Stimulated activated naive B cell treated with anti-CD40 and anti-IgM and Interleukin-4, amounts not matched to agents 10 μg/mL and 1 μg/mL and 100 μg/mL, for 72 hours (primary cell): Measurements from ENCODE around the gene MAPK10.

Experiments used
- ATAC-seq, 2 donors: fragments of 150-1000 bp; cut with Tn5 transposase; replicated peaks; 2 replicates each; pipeline ENCODE4 v1.10.0; 2021; ENCODE audit warnings: moderate library complexity in 1 of 2
- DNase-seq: peaks from one replicate; pipeline ENCODE4 v3.0.0; 2021
- H3K27ac Mint-ChIP-seq: one replicate; pipeline ENCODE4 v1.8.0; 2022; ENCODE audit warnings: mild to moderate bottlenecking, mixed read lengths
- H3K27me3 Mint-ChIP-seq, 2 donors: one replicate each; pipeline ENCODE4 v1.8.0; 2022; ENCODE audit warnings: mixed read lengths in 2 of 2
- H3K36me3 Mint-ChIP-seq, 2 donors: one replicate each; pipeline ENCODE4 v1.8.0; 2022; ENCODE audit warnings: mixed read lengths in 2 of 2, mild to moderate bottlenecking in 1 of 2
- H3K4me1 Mint-ChIP-seq, 2 donors: one replicate each; pipeline ENCODE4 v1.8.0; 2022; ENCODE audit warnings: mixed read lengths in 2 of 2, mild to moderate bottlenecking in 1 of 2
- H3K4me3 Mint-ChIP-seq, 2 donors: one replicate each; pipeline ENCODE4 v1.8.0; 2022; ENCODE audit warnings: mild to moderate bottlenecking in 2 of 2, mixed read lengths in 2 of 2, moderate library complexity in 1 of 2
- H3K9me3 Mint-ChIP-seq, 2 donors: one replicate each; pipeline ENCODE4 v1.8.0; 2022; ENCODE audit warnings: mixed read lengths in 2 of 2, mild to moderate bottlenecking in 1 of 2

MAPK10 gene

DNA sequence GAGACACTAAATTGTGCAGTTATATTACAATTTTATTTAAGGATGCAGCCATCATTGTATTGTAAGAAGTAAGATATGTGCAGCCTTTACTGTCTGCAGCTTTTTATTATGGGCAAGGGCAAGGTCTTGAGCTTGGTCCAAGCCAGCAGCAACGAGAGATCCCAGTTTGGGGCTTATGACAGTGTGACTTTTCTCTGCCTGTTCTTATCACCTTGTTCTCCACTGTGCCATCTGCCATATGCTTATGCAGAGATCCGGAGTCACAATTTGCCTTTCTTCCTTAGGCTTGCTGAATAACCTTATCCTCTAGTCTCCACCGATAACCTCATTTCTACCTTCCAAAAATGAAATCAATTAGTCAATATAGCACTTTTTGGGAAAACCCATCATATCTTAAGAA, 30.4 kb downstream of the MAPK10 start:
- H3K4me3 Mint-ChIP-seq, result no peak overlapping the region
- H3K27ac Mint-ChIP-seq, result no peak overlapping the region
- no peak for DNase-seq
- no peaks in the 10 kb centered on the region for H3K36me3 Mint-ChIP-seq
- ATAC-seq, result no peak
- H3K4me1 Mint-ChIP-seq, result peaks cover 2 to 12% of the 10 kb centered on the region in 2 donors
- H3K9me3 Mint-ChIP-seq, result peaks cover 0 to 4% of the 10 kb centered on the region in 2 donors
- no peaks in the 10 kb centered on the region for H3K27me3 Mint-ChIP-seq

DNA sequence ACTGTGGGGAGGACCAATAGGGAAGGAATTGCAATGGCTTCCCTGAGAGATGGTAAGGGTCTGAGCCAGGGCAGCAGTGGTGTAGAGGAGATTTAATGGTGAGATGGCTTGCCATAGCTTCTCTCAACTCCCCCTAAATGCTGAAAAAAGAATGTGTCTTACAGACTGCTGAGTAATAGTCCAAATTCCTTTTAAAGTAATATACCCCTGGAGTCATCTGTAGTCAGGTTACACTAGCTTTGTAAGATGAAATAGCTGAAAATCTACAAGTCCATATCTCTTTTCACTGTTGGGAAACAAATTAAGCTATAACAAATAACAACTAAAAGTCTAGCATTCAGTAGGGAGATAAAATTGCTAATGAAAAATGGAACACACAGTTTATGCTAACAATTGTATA, 33.5 kb downstream of the MAPK10 start:
- Mint-ChIP-seq H3K27me3 (no peaks in the 10 kb centered on the region), H3K36me3 (no peaks in the 10 kb centered on the region), H3K4me1 (peaks cover 2 to 12% of the 10 kb centered on the region in 2 donors), H3K9me3 (peaks cover 0 to 4% of the 10 kb centered on the region in 2 donors), H3K4me3 (no peak overlapping the region), H3K27ac (no peak overlapping the region)
- no peak for DNase-seq
- ATAC-seq, result no peak

DNA sequence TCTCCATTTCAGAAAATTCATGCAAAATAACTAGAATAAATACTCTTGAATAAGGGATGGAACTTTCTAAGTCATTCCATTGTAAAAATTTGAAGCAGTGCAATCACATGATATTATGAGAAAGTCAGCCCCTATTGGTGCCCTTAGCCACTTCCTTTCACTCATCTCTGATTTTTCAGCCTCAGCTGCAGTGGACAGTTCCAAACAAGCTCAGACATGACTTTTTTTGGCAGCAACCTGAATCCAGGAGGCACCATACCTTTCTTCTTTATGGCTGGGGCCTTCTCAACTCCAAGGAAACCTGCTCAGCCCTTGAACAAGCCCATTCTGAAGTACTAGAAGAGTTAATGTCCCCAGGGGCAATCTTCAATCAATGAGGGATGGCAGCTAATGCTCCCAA, 40.5 kb downstream of the MAPK10 start:
- H3K4me3 Mint-ChIP-seq, result no peak overlapping the region
- no peak for ATAC-seq
- peaks cover 0 to 5% of the 10 kb centered on the region in 2 donors for H3K27me3 Mint-ChIP-seq
- no peak overlapping the region for H3K27ac Mint-ChIP-seq
- DNase-seq, result no peak
- no peaks in the 10 kb centered on the region for H3K36me3 Mint-ChIP-seq
- no peaks in the 10 kb centered on the region for H3K4me1 Mint-ChIP-seq
- no peaks in the 10 kb centered on the region for H3K9me3 Mint-ChIP-seq

DNA sequence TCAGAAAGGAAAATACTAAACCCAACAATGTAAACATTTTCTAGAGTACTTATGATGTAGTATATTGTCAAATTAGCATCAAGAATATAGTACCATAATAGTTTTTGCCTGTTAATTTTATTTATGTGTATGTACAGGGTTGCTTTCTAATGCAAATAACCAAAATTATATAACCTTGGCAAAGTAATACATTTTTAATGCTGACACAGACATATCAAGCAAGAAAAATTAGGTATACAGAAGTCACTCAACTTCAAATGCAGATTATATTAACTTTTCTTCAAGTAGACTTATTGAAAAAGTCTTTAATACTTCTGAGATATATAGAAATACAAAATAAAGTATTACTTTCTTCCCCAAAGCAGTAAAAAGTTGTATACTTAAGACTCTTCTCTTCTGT, 44.3 kb downstream of the MAPK10 start:
- H3K36me3 Mint-ChIP-seq, result no peaks in the 10 kb centered on the region
- H3K27ac Mint-ChIP-seq, result no peak overlapping the region

DNA sequence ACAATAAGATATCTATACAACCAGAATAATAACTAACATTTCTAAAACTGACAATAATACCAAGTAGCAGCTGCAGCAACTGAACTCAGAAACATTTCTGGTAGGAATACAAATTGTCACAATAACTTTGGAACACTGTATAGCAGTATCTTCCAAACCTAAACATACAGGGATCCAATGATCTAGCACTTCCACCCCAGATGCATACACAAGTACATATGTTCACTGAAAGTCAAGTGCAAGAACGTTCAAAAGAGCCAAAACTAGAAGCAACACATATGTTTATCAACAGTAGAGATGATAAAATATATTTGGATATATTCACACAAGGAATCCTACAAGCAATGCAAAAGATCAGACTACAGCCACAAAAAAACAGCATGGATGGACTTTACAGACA, 46.2 kb downstream of the MAPK10 start:
- ATAC-seq, result no peak
- no peak overlapping the region for H3K27ac Mint-ChIP-seq
- no peaks in the 10 kb centered on the region for H3K4me1 Mint-ChIP-seq

More for the DNA sequence above, 44.3 kb downstream of the MAPK10 start:
- H3K4me3 Mint-ChIP-seq, result no peak overlapping the region
- H3K9me3 Mint-ChIP-seq, result no peaks in the 10 kb centered on the region
- ATAC-seq (no peak), DNase-seq (no peak)
- H3K27me3 Mint-ChIP-seq, result peaks cover 0 to 5% of the 10 kb centered on the region in 2 donors
- no peaks in the 10 kb centered on the region for H3K4me1 Mint-ChIP-seq

DNA sequence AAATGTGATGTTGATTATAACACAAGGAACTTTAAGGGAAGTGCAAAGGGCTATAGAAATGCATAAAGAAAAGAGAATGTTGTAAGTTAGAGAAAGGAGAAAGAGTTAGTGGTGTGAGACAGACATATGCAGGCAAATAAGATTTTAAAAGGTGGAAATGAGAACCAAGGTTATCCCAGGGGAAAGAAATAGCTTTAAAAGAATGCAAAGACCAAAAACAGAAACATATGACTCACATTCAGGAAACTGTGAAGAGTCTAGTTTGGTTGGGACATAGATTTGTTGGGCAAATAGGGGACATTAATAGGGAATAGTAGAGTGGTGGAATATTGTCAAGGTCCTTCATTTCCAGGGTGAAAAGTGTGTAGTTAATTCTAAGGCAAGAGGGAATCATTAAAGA, 52.4 kb downstream of the MAPK10 start:
- DNase-seq (no peak), ATAC-seq (peak in 1 of 2 donors; percentile 29)
- no peaks in the 10 kb centered on the region for H3K9me3 Mint-ChIP-seq
- peaks cover 7% of the 10 kb centered on the region in 2 donors for H3K4me1 Mint-ChIP-seq
- H3K36me3 Mint-ChIP-seq, result no peaks in the 10 kb centered on the region
- H3K27ac Mint-ChIP-seq, result no peak overlapping the region
- no peak overlapping the region for H3K4me3 Mint-ChIP-seq
- no peaks in the 10 kb centered on the region for H3K27me3 Mint-ChIP-seq

More for the DNA sequence above, 46.2 kb downstream of the MAPK10 start:
- peaks cover 0 to 5% of the 10 kb centered on the region in 2 donors for H3K27me3 Mint-ChIP-seq
- no peaks in the 10 kb centered on the region for H3K9me3 Mint-ChIP-seq
- no peaks in the 10 kb centered on the region for H3K36me3 Mint-ChIP-seq
- H3K4me3 Mint-ChIP-seq, result no peak overlapping the region
- no peak for DNase-seq

DNA sequence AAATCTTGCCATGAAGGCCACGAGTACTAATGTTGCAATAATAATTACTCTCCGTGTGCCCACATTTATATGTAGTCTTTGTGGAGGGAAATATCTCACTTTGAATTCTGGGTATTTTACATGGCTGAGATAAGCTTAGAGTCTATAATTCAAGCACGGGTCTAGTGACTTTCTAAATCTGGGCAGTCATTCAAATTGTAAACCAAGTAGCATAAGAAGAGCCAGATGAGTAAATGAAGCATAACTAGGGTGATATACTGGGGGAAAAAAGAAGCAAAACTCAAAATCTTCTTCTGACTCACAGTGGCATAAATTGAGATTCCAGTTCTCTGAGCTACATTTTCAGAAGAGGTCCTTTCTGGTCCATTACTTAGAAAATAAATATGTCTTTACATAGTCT, 53.0 kb downstream of the MAPK10 start:
- H3K4me3 Mint-ChIP-seq, result no peak overlapping the region
- H3K9me3 Mint-ChIP-seq, result no peaks in the 10 kb centered on the region
- no peak overlapping the region for H3K27ac Mint-ChIP-seq
- H3K27me3 Mint-ChIP-seq, result no peaks in the 10 kb centered on the region
- no peaks in the 10 kb centered on the region for H3K36me3 Mint-ChIP-seq
- DNase-seq (no peak), ATAC-seq (no peak)
- peaks cover 7% of the 10 kb centered on the region in 2 donors for H3K4me1 Mint-ChIP-seq

DNA sequence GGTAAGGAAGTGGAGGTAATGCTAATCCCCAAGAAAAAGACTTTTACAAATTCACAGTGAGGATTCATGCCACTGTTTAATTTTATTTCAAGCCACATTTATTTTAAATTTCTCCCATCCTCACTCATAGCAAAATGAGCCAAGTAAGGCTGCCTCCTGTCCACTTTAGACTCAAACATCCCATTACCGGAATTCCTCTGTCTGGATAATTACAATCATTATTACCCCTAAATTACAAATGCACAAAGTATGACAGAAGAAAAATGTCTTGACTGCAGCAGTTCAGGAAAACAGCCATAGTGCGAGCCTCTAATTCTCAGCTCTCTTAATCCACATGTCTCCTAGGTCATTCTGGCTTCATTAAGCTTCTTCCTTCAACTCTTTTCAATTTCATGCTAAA, 57.0 kb downstream of the MAPK10 start:
- Mint-ChIP-seq H3K4me1 (peaks cover 7% of the 10 kb centered on the region in 2 donors), H3K4me3 (no peak overlapping the region), H3K36me3 (no peaks in the 10 kb centered on the region), H3K9me3 (no peaks in the 10 kb centered on the region), H3K27me3 (no peaks in the 10 kb centered on the region), H3K27ac (no peak overlapping the region)
- no peak for DNase-seq
- no peak for ATAC-seq

DNA sequence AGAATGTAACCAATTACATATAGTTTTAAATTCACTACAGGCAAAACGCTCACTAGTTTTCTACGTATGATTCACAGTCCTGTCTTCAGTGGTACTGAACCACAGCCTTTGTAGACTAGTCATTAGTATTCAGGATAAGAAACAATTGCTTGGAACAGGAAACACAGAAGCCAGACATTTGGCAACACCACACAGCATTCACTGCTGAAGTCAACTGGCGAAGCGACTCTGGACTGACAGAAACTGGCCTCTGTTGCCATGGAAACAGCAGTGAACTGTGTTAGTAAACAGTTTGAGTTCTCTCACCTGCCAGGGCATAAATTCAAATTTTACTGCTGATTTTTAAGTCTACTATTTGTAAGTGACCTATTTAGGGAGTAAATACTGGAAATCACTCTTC, 57.6 kb downstream of the MAPK10 start:
- ATAC-seq (no peak), DNase-seq (no peak)
- H3K9me3 Mint-ChIP-seq, result no peaks in the 10 kb centered on the region
- H3K4me1 Mint-ChIP-seq, result peaks cover 3% of the 10 kb centered on the region in 2 donors
- no peaks in the 10 kb centered on the region for H3K36me3 Mint-ChIP-seq
- H3K27ac Mint-ChIP-seq, result no peak overlapping the region
- no peak overlapping the region for H3K4me3 Mint-ChIP-seq
- H3K27me3 Mint-ChIP-seq, result no peaks in the 10 kb centered on the region

DNA sequence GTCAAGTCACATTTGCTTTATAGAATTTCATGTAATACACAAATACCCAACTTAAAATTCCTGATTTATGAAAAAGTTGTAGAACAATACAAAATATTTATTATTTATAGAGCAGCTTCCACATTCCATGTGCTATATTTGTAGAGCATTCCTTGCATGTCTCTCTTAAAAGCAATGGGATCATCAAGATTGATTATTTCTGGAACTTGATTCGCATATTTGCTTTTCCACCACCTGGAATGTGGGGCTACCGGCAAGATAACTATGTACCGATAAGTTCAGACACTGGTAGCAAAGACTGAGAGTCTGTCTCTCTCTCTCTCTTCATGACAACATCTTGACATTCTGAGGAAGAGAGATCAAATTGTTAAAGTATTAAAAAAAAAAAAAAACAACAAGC, 59.3 kb downstream of the MAPK10 start:
- DNase-seq (no peak), ATAC-seq (no peak)
- no peaks in the 10 kb centered on the region for H3K4me1 Mint-ChIP-seq
- no peaks in the 10 kb centered on the region for H3K36me3 Mint-ChIP-seq
- H3K27me3 Mint-ChIP-seq, result no peaks in the 10 kb centered on the region
- H3K9me3 Mint-ChIP-seq, result no peaks in the 10 kb centered on the region
- H3K4me3 Mint-ChIP-seq, result no peak overlapping the region
- no peak overlapping the region for H3K27ac Mint-ChIP-seq

DNA sequence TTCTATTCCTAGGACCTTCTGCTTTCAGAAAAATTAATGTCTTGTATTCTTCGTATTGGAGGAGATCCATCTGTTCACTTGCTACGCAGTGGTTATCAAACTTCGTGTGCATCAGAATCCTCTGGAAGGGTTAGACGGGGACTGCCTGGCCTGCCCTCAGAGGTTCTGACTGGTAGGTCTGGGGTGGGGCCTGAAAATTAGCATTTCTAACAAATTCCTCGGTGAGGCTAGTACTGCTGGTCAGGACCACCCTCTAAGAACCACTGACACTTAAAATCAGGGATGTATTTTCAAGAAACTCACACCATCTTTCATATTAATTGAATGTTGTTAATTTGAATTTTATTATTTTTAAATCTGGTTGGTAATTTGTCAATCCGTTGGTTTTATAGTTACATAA, 63.0 kb downstream of the MAPK10 start:
- Mint-ChIP-seq H3K27me3 (no peaks in the 10 kb centered on the region), H3K9me3 (no peaks in the 10 kb centered on the region), H3K36me3 (no peaks in the 10 kb centered on the region), H3K4me1 (no peaks in the 10 kb centered on the region), H3K27ac (no peak overlapping the region), H3K4me3 (no peak overlapping the region)
- ATAC-seq (no peak), DNase-seq (no peak)

DNA sequence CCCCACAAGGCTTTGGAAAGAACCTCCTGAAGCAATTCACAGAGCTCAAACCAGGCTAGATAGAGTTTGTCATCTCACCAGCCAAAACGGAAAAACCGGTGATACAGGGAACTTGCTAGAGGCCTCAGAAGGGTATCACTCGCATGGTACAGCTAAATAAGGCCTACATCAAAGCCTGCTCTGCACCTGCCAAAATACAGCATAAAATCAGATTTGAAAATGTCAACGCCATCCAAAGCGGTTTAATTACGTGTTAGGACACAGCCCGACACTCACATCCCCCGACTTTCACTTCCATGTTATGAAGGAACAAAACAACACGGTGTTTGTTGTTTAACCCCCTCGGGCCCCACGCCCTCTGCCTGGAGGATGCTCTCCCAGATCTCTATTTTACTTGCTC, 65.0 kb downstream of the MAPK10 start:
- H3K27me3 Mint-ChIP-seq, result no peaks in the 10 kb centered on the region
- H3K9me3 Mint-ChIP-seq, result no peaks in the 10 kb centered on the region
- ATAC-seq (no peak), DNase-seq (no peak)
- no peaks in the 10 kb centered on the region for H3K4me1 Mint-ChIP-seq
- no peak overlapping the region for H3K4me3 Mint-ChIP-seq
- H3K27ac Mint-ChIP-seq, result no peak overlapping the region
- H3K36me3 Mint-ChIP-seq, result no peaks in the 10 kb centered on the region

DNA sequence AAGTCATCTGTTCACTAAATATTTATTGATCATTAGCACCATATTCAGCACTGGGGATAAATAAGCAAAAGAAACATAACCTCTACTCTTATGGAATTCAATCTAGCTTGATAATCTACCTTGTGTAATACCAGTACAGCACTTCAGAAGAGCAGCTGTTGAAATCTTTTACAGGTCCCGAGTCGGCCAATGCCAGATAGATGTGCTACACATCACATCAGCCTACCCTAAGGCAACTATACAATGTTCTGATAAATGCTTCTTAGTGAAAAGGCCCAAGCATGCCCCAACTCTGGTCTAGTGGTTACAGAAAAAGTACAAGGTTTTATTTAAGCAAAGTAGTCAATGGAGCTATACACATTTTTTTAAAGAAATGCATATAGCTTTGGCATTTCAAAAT, 68.7 kb downstream of the MAPK10 start:
- Mint-ChIP-seq H3K27me3 (no peaks in the 10 kb centered on the region), H3K27ac (no peak overlapping the region), H3K36me3 (no peaks in the 10 kb centered on the region), H3K4me3 (no peak overlapping the region), H3K4me1 (no peaks in the 10 kb centered on the region), H3K9me3 (no peaks in the 10 kb centered on the region)
- DNase-seq (no peak), ATAC-seq (no peak)

DNA sequence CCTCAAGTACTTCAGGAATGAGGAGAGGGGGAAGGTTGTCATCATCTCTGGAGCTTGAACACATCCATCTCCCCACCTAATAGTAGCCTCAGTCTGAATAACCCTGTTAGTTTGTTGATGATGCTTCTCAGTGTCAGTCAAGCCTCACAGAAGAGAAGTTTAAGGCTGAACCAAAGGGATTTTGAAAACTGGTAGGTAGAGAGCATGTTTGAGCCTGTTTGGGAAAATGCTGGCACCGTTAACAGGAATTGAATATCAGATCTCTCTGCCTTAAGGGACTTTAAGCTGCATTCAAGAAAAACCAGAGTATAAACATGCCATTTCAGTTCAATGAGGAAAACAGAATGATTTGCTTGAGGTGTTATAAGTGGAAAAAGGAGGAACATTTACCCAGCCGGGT, 73.1 kb downstream of the MAPK10 start:
- Mint-ChIP-seq H3K4me3 (no peak overlapping the region), H3K27ac (no peak overlapping the region), H3K27me3 (peaks cover 0 to 7% of the 10 kb centered on the region in 2 donors), H3K9me3 (no peaks in the 10 kb centered on the region), H3K36me3 (no peaks in the 10 kb centered on the region), H3K4me1 (no peaks in the 10 kb centered on the region)
- no peak for DNase-seq
- no peak for ATAC-seq

DNA sequence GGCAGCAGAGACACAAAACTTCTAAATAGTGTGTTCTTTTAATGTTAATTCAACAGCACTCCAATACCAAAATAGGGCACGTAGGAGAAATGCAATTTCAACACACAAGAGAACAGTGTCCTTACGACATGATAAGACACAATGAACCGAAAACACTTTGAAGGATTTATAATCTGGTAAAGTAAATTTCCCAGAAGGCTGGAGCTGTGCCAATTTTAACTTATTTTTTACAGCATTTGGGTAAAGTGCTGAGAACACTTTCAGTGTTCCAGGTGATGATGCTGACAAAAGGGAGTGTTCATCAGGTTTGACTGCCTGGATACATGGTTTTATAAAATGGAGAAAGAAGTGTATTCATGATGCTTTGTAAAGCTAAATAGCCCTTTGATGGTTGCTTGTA, 76.5 kb downstream of the MAPK10 start:
- peaks cover 0 to 3% of the 10 kb centered on the region in 2 donors for H3K4me1 Mint-ChIP-seq
- peaks cover 4 to 7% of the 10 kb centered on the region in 2 donors for H3K27me3 Mint-ChIP-seq
- H3K4me3 Mint-ChIP-seq, result no peak overlapping the region
- H3K27ac Mint-ChIP-seq, result no peak overlapping the region
- ATAC-seq, result no peak
- no peak for DNase-seq
- no peaks in the 10 kb centered on the region for H3K36me3 Mint-ChIP-seq
- no peaks in the 10 kb centered on the region for H3K9me3 Mint-ChIP-seq

DNA sequence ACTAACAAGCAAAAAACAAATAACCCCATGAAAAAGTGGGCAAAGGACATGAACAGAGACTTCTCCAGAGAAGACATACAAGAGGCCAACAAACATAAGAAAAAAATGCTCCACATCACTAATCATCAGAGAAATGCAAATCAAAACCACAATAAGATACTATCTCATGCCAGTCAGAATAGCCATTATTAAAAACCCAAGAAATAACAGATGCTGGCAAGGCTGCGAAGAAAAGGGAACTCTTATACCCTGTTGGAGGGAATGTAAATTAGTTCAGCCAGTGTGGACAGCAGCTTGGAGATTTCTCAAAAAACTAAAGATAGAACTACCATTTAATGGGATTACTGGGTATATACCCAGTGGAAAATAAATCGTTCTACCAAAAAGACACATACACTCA, 79.6 kb downstream of the MAPK10 start:
- ATAC-seq (no peak), DNase-seq (no peak)
- Mint-ChIP-seq H3K27ac (no peak overlapping the region), H3K27me3 (peaks cover 8 to 12% of the 10 kb centered on the region in 2 donors), H3K36me3 (no peaks in the 10 kb centered on the region), H3K4me3 (no peak overlapping the region), H3K9me3 (no peaks in the 10 kb centered on the region), H3K4me1 (peaks cover 0 to 3% of the 10 kb centered on the region in 2 donors)
